TTC549 (cell line): ENCODE results near the gene TMEM61.
"Not testable (repeated sequence)": the region's sequence is repeated elsewhere in the genome, so short reads cannot be mapped to it uniquely, and the experiment has no call there.

ENCODE experiments used
- FAIRE-seq: peaks from 2 replicates; lab custom pipeline; 2012; peaks lifted over from hg19 to GRCh38; lab: Jason Lieb, UNC

TMEM61 gene

GRCh38 chr1:55002686-55003085 is 22.3 kb downstream of the TMEM61 start:
- no peak for FAIRE-seq

- FAIRE-seq = no peak
Observed at GRCh38 chr1:55005351-55006140, 25.1 kb downstream of the TMEM61 start.

GRCh38 chr1:55006931-55007330 is 26.5 kb downstream of the TMEM61 start:
- no peak for FAIRE-seq

- no peak for FAIRE-seq
Observed at GRCh38 chr1:55007625-55008024, 27.2 kb downstream of the TMEM61 start.

- no peak for FAIRE-seq
Observed at GRCh38 chr1:55010194-55010886, 29.9 kb downstream of the TMEM61 start.

GRCh38 chr1:55010887-55011217 is 30.4 kb downstream of the TMEM61 start:
- no peak for FAIRE-seq

- no peak for FAIRE-seq
Observed at GRCh38 chr1:55012661-55013060, 32.2 kb downstream of the TMEM61 start.

GRCh38 chr1:55015123-55015522 is 34.7 kb downstream of the TMEM61 start:
- no peak for FAIRE-seq

- no peak for FAIRE-seq
Observed at GRCh38 chr1:55015731-55016620, 35.5 kb downstream of the TMEM61 start.

- no peak for FAIRE-seq
Observed at GRCh38 chr1:55018395-55018794, 38.0 kb downstream of the TMEM61 start.

- FAIRE-seq = no peak
Observed at GRCh38 chr1:55021942-55022546, 41.6 kb downstream of the TMEM61 start.

GRCh38 chr1:55024163-55024562 is 43.7 kb downstream of the TMEM61 start:
- FAIRE-seq = not testable (repeated sequence)

GRCh38 chr1:55026682-55027081 is 46.3 kb downstream of the TMEM61 start:
- FAIRE-seq = not testable (repeated sequence)

- not testable (repeated sequence) for FAIRE-seq
Observed at GRCh38 chr1:55031098-55031497, 50.7 kb downstream of the TMEM61 start.

- FAIRE-seq = no peak
Observed at GRCh38 chr1:55033265-55033614, 52.8 kb downstream of the TMEM61 start.

GRCh38 chr1:55034476-55035133 is 54.2 kb downstream of the TMEM61 start:
- FAIRE-seq = no peak

- FAIRE-seq = no peak
Observed at GRCh38 chr1:55035904-55036303, 55.5 kb downstream of the TMEM61 start.

GRCh38 chr1:55037733-55038551 is 57.5 kb downstream of the TMEM61 start:
- FAIRE-seq = no peak

GRCh38 chr1:55038552-55038838 is 58.1 kb downstream of the TMEM61 start:
- FAIRE-seq = no peak

GRCh38 chr1:55038974-55039341 is 58.5 kb downstream of the TMEM61 start:
- no peak for FAIRE-seq

- no peak for FAIRE-seq
Observed at GRCh38 chr1:55039342-55040082, 59.1 kb downstream of the TMEM61 start, which contains the start of gene PCSK9. PCSK9 (plus strand) TSS chr1:55039548; CDS start chr1:55039838, 290 bp downstream.
